WTC11 (cell line): ENCODE data around the gene NOB1.

Source experiments
- CTCF ChIP-seq: fragments of 200-600 bp; IDR thresholded peaks from 2 replicates; pipeline ENCODE4 v1.8.0; 2022; ENCODE audit warnings: antibody characterized with exemption
- JUN ChIP-seq: sonication (generic); formaldehyde crosslinking; IDR thresholded peaks from 2 replicates; pipeline ENCODE4 v1.8.0; 2023; ENCODE audit warnings: mild to moderate bottlenecking, missing genetic modification reagents
- RELA ChIP-seq: sonication (generic); formaldehyde crosslinking; IDR thresholded peaks from 2 replicates; pipeline ENCODE4 v1.8.1; 2022; ENCODE audit warnings: missing genetic modification reagents, mild to moderate bottlenecking, borderline replicate concordance
- ZNF512 ChIP-seq: sonication (generic); formaldehyde crosslinking; IDR thresholded peaks from 2 replicates; pipeline ENCODE4 v1.8.1; 2022; ENCODE audit warnings: missing genetic modification reagents, borderline replicate concordance
- TF ChIP-seq, protein P1 (sequence below): sonication (generic); formaldehyde crosslinking; IDR thresholded peaks from 2 replicates; pipeline ENCODE4 v1.8.0; 2023; ENCODE audit warnings: missing genetic modification reagents

- TF ChIP-seq CTCF: no peak
- TF ChIP-seq JUN (CRISPR knock-in tag): no peak
- TF ChIP-seq, protein P1, sequence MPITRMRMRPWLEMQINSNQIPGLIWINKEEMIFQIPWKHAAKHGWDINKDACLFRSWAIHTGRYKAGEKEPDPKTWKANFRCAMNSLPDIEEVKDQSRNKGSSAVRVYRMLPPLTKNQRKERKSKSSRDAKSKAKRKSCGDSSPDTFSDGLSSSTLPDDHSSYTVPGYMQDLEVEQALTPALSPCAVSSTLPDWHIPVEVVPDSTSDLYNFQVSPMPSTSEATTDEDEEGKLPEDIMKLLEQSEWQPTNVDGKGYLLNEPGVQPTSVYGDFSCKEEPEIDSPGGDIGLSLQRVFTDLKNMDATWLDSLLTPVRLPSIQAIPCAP (CRISPR knock-in tag): no peak
- TF ChIP-seq ZNF512 (CRISPR knock-in tag): no peak
- no peak for TF ChIP-seq RELA
Measured at GRCh38 chr16:69732101-69732500, 22.6 kb downstream of the NOB1 start.
